Fibroblast of mammary gland (primary cell): ENCODE measurements around the gene BCL11A.
A peak's percentile ranks its signal among the peaks of the same experiment; 100 is the strongest.

Experiments
- DNase-seq: peaks from one replicate; pipeline ENCODE4 v3.0.0-alpha.2; 2010; ENCODE audit warnings: low read depth
- H3K4me3 ChIP-seq: 2 replicates; pipeline ENCODE4 v1.5.1; 2011; ENCODE audit warnings: low read depth, mild to moderate bottlenecking, low read length, moderate library complexity; ENCODE audit not compliant: control insufficient read depth
- CTCF ChIP-seq: conservative IDR thresholded peaks from 2 replicates; pipeline ENCODE4 v1.5.1; 2011; ENCODE audit warnings: low read depth, low read length, inconsistent platforms; ENCODE audit not compliant: control insufficient read depth, insufficient read depth

Gene BCL11A

DNA sequence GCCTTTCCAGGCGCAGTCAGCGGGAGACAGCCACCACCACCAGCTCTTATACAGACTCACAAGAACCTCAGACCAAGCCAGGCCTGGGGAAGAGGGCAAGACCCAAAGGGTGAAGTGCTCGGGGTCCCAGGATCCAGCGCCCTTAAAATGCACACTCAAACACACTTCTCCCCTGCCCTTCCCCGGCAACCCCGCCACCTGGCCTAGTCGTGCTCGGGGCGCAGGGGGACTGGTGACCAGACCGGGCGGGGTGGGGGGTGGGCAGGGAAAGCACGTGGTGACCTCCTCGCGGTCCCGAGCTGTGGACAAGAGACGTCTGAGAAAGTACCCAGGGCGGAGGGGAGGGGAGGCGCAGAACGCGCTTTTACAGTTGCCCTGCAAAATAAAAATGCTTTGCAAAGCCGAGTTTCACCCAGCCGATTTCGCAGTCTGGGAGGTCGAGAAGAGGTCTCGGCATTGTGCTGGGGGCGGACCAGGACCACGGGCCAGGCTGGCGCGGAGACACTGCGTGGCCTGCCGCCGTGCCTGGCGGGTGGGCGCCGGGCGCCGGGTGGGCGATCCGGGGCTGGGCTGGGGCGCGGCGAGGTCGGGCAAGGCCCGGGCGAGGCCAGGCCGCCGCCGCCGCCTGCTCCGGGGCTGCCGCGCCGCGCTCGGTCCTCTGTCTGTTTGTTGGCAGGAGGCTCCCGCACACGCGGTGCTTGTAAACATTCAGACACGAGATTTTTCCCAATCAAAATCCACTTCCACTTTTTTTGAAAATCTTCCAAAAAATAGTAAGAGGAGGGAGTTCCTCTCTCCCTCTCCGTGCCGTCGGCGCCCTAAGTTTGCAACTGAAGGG is 2.0 kb downstream of the BCL11A start:
- H3K4me3 ChIP-seq = no peak overlapping the region
- no peak for TF ChIP-seq CTCF
- DNase-seq = peak; percentile 18

DNA sequence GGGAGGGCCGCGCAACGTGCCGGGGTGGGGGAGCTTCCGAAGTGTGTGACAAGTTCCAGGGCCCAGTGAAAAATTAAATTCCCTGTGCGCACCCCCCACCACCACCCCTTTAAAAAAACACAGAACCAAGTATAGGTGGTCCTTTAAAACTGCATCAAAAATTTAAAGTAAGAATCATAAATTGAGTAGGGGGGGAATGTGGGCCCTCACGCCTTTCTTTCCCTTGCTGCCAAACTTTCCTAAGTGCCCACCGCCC is 2.5 kb downstream of the BCL11A start:
- H3K4me3 ChIP-seq = no peak overlapping the region
- no peak for TF ChIP-seq CTCF
- no peak for DNase-seq

DNA sequence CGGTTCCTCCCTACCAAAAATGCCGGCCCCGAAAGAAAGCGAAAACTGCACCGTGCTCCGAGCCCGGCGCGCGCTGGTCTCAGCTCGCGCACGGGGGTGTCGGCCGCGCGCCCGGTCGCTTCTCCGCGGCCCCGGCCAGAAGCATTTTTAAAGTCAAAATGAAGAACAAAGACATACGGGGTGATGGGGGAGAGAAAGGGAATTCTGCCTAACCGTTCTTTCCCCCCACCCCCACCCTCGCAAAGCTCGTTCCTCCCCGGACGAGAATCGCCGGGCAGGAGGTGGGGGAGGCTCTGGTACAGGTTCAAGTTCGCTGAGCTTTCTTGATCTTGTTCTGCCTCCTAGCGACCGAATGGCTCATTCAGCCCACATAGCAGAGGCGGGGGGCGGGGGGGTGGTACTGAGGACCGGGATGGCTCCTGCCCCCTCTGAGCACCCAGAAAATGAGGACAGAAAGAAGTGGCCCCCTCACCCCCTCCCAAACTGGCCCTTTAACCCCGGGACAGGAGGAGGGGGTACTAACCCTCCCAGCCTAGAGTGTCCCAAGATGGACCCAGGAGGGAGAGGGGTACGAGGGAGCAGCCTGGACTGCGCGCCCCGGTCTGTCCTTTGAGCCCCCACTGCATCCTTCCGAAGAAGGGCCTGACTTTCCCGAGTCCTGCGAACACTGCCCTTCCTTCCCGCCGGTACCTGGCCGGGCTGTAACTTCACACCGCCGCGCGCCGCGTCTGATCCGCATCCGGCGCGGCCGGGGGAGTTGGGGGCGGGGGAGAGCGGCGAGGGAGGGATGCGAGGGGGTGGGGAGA is 3.1 kb downstream of the BCL11A start:
- peak; percentile 42 for TF ChIP-seq CTCF
- peak overlapping the region; percentile 50 for H3K4me3 ChIP-seq
- peak; percentile 56 for DNase-seq

- no peak for TF ChIP-seq CTCF
- peak overlapping the region; percentile 50 for H3K4me3 ChIP-seq
- DNase-seq = no peak
These were observed 3.6 kb downstream of the BCL11A start for GRCh38 chr2:60549928-60550177.

- TF ChIP-seq CTCF = no peak
- DNase-seq = no peak
- peak overlapping the region; percentile 50 for H3K4me3 ChIP-seq
These were observed 4.1 kb downstream of the BCL11A start for GRCh38 chr2:60549238-60549927.

DNA sequence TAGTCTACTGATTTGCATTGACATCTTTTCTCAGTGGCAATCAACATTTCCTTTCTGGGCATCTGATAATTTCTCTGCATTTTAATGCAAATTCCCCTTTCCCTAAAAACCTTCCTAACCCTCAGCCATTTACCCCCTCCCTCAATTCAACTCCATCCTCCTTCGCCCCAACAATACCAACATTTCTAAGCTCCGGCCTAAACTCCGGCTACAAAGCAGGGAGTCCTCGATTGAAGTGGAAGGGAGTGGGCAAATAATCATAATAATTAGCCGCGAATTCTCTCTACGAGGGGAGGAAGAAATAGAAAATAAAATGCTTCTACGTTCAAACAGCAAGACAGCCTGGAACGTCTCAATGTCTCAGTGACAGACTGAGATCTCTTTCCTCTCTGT is 4.6 kb downstream of the BCL11A start:
- no peak overlapping the region for H3K4me3 ChIP-seq
- no peak for TF ChIP-seq CTCF
- DNase-seq = no peak
